Activated T-cell treated with anti-CD3 and anti-CD28 coated beads, Interleukin-2, amount 50 U/mL, for 4 hours (primary cell): ENCODE results near the gene ECE2. TPM values are rescaled to one million over a fixed set of nuclear protein-coding genes. Genes with fewer than 3 reads are reported as not detected.

Source experiments
- ATAC-seq, 2 donors: fragments of 200-7000 bp; cut with Tn5 transposase; one replicate each; pipeline ENCODE4 v1.10.0; 2021
- DNase-seq: peaks from one replicate; pipeline ENCODE4 v3.0.0-alpha.2; 2020
- H3K27me3 Mint-ChIP-seq: one replicate; pipeline ENCODE4 v1.8.0; 2021; ENCODE audit warnings: low read depth, mixed read lengths
- H3K36me3 Mint-ChIP-seq: one replicate; pipeline ENCODE4 v1.8.0; 2022; ENCODE audit warnings: mixed read lengths; ENCODE audit not compliant: insufficient read depth
- H3K4me1 Mint-ChIP-seq: one replicate; pipeline ENCODE4 v1.8.0; 2021; ENCODE audit warnings: low read depth, mixed read lengths
- H3K4me3 Mint-ChIP-seq: one replicate; pipeline ENCODE4 v1.8.0; 2021; ENCODE audit warnings: mild to moderate bottlenecking, moderate library complexity, mixed read lengths
- H3K9me3 Mint-ChIP-seq: one replicate; pipeline ENCODE4 v1.8.0; 2021; ENCODE audit warnings: mixed read lengths
- total RNA-seq, 3 donors: library from RNA; stranded (reverse); gene quantifications; one replicate each; pipeline ENCODE4 v1.2.1, GENCODE V29; 2021

The ECE2 gene
- total RNA-seq, 3 donors from 2014 or later: not detected

GRCh38 chr3:184236636-184237035, 39.2 kb upstream of the ECE2 start:
- no peaks in the 10 kb centered on the region for H3K9me3 Mint-ChIP-seq
- peaks cover 19% of the 10 kb centered on the region for H3K27me3 Mint-ChIP-seq
- H3K36me3 Mint-ChIP-seq: peaks cover 2% of the 10 kb centered on the region
- H3K4me1 Mint-ChIP-seq: no peaks in the 10 kb centered on the region
- no peak for DNase-seq
- H3K4me3 Mint-ChIP-seq: no peak overlapping the region
- no peak for ATAC-seq

DNA sequence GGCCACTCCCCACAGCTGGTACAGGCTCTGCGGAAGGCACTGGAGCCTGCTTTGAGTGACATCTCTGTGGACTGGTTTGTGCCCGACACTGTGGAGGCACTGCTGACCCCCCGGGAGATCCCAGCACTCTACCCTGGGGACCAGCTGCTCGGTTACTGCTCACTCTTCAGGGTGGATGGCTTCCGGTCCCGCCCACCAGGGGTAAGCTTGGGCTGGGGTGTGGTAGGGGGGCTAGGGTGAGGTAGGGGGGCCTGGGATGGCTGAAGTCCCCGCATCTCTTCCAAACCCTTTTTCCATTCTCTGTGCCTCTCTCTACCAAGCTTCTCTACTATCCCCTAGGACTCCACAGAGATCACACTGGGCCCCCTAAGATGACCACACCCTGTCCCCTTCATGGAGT, 38.6 kb upstream of the ECE2 start:
- Mint-ChIP-seq H3K4me3 (no peak overlapping the region), H3K9me3 (no peaks in the 10 kb centered on the region)
- no peak for DNase-seq

DNA sequence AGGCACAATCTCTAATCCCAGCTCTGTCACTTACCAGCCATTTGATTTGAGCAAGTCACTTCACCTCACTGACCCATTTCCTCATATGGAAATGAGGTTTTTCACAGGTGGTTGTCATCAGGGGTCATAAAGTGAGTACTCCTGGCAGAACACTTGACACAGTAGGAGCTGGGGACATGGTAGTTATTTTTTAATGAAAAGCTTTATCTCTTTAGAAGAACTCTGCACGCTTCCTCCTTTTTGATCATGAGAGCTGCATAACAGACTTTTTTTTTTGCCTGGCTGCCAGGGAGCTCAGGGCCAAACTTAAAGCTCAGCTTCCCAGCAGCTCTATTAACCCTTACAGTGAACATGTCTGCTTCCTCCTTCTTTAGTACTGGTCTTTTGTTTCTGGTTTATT, 38.0 kb upstream of the ECE2 start:
- DNase-seq (no peak), ATAC-seq (no peak)
- H3K4me3 Mint-ChIP-seq: no peak overlapping the region
- H3K36me3 Mint-ChIP-seq: peaks cover 5% of the 10 kb centered on the region
- no peaks in the 10 kb centered on the region for H3K4me1 Mint-ChIP-seq
- H3K9me3 Mint-ChIP-seq: no peaks in the 10 kb centered on the region
- H3K27me3 Mint-ChIP-seq: peaks cover 8% of the 10 kb centered on the region

More for the DNA sequence above, 38.6 kb upstream of the ECE2 start:
- H3K36me3 Mint-ChIP-seq: peaks cover 2% of the 10 kb centered on the region
- peaks cover 14% of the 10 kb centered on the region for H3K27me3 Mint-ChIP-seq
- no peaks in the 10 kb centered on the region for H3K4me1 Mint-ChIP-seq
- ATAC-seq: no peak

GRCh38 chr3:184238246-184238818, 37.5 kb upstream of the ECE2 start:
- Mint-ChIP-seq H3K9me3 (no peaks in the 10 kb centered on the region), H3K4me3 (no peak overlapping the region), H3K36me3 (peaks cover 6% of the 10 kb centered on the region)

DNA sequence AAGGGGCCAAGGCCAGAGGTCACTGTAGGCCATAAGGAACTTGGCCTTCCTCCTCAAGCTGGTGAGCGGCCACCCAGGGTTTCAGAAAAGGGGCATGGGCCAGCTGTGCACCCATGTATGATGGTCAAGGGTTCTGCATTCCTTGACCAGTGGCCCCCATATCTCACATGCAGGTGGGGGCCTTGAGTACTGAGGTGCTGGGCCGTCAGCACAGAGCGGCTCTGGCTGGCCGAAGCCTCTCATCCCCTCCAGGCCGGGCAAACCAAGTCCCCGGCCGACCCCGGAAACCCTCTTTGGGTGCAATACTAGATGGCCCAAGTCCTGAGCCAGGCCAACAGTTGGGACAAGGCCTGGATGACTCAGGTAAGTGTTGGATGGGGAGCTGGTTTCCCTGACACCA, 36.6 kb upstream of the ECE2 start:
- DNase-seq (no peak), ATAC-seq (no peak)
- Mint-ChIP-seq H3K9me3 (no peaks in the 10 kb centered on the region), H3K4me1 (no peaks in the 10 kb centered on the region), H3K4me3 (no peak overlapping the region), H3K36me3 (peaks cover 11% of the 10 kb centered on the region), H3K27me3 (no peaks in the 10 kb centered on the region)

More at GRCh38 chr3:184238246-184238818, 37.5 kb upstream of the ECE2 start:
- H3K4me1 Mint-ChIP-seq: no peaks in the 10 kb centered on the region
- DNase-seq (no peak), ATAC-seq (no peak)
- peaks cover 5% of the 10 kb centered on the region for H3K27me3 Mint-ChIP-seq

- H3K36me3 Mint-ChIP-seq: peaks cover 15% of the 10 kb centered on the region
- H3K27me3 Mint-ChIP-seq: no peaks in the 10 kb centered on the region
- DNase-seq: no peak
- ATAC-seq: no peak
- H3K4me3 Mint-ChIP-seq: no peak overlapping the region
- no peaks in the 10 kb centered on the region for H3K4me1 Mint-ChIP-seq
- no peaks in the 10 kb centered on the region for H3K9me3 Mint-ChIP-seq
Observed at GRCh38 chr3:184239708-184240107, 36.1 kb upstream of the ECE2 start.

DNA sequence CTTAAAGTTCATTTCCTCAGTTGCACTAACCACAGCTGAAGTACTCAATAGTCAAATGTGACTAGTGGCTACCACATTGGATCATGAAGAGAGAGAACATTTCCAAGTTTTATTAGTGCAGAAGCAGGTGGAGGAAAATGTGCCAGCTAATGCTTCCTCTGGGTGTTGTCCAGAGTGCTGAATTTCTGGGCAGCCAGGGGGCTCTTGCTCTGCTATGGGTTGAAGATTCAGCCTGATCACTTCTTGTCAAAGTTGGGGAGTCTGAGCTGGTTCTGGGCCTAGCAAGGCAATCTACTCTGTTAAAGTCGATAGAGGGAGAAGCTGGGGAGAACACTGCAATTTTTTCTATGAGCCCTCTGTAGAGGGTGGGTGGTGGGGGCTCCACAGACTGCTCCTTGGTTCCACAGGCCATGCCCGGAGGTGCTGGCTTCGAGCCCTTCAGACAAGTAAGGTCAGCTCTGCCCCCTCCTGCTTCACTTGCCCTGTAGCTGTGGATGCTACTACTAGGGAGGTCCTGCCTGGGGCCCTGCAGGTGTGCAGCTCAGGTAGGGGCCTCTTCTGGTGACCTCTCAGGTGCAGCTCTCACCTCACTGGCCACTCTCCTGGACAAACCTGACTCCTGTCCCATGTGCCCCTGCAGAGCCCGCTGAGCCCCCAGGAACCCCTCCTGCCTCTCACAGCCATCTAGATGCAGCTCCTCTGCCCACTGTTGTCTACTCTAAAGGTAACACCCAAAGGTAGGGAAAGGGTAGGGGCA, 35.3 kb upstream of the ECE2 start:
- H3K9me3 Mint-ChIP-seq: no peaks in the 10 kb centered on the region
- H3K27me3 Mint-ChIP-seq: no peaks in the 10 kb centered on the region
- H3K4me3 Mint-ChIP-seq: no peak overlapping the region
- ATAC-seq (peak in 1 of 2 donors; percentile 21), DNase-seq (no peak)
- H3K36me3 Mint-ChIP-seq: peaks cover 21% of the 10 kb centered on the region
- no peaks in the 10 kb centered on the region for H3K4me1 Mint-ChIP-seq

GRCh38 chr3:184241141-184241446, 34.7 kb upstream of the ECE2 start:
- H3K27me3 Mint-ChIP-seq: no peaks in the 10 kb centered on the region
- H3K4me3 Mint-ChIP-seq: no peak overlapping the region
- peak in 1 of 2 donors; percentile 20 for ATAC-seq
- H3K36me3 Mint-ChIP-seq: peaks cover 26% of the 10 kb centered on the region
- H3K4me1 Mint-ChIP-seq: peaks cover under 1% of the 10 kb centered on the region
- DNase-seq: no peak
- H3K9me3 Mint-ChIP-seq: no peaks in the 10 kb centered on the region

- Mint-ChIP-seq H3K4me3 (no peak overlapping the region), H3K9me3 (no peaks in the 10 kb centered on the region), H3K4me1 (peaks cover 2% of the 10 kb centered on the region), H3K27me3 (no peaks in the 10 kb centered on the region), H3K36me3 (peaks cover 27% of the 10 kb centered on the region)
- DNase-seq (no peak), ATAC-seq (peak; percentile 28 to 51)
Observed at GRCh38 chr3:184241447-184242296, 34.1 kb upstream of the ECE2 start.

- Mint-ChIP-seq H3K36me3 (peaks cover 27% of the 10 kb centered on the region), H3K9me3 (no peaks in the 10 kb centered on the region), H3K4me3 (no peak overlapping the region), H3K4me1 (peaks cover 2% of the 10 kb centered on the region), H3K27me3 (no peaks in the 10 kb centered on the region)
- DNase-seq (no peak), ATAC-seq (no peak)
Observed at GRCh38 chr3:184242297-184242685, 33.5 kb upstream of the ECE2 start.

- peak; percentile 57 to 58 for ATAC-seq
Observed at GRCh38 chr3:184248454-184249411, 27.1 kb upstream of the ECE2 start, which contains the start of gene ALG3. Gene ALG3, minus strand, starts transcription at chr3:184248962. Its CDS starts 22 bp downstream, at chr3:184248940.

GRCh38 chr3:184249412-184250166, 26.2 kb upstream of the ECE2 start, which contains the start of gene EEF1AKMT4:
Gene EEF1AKMT4, plus strand, starts transcription at chr3:184249672. Its CDS starts 23 bp downstream, at chr3:184249695.
- Mint-ChIP-seq H3K27me3 (no peaks in the 10 kb centered on the region), H3K4me3 (peak within 1 kb of the TSS; percentile 89), H3K4me1 (peaks cover 9% of the 10 kb centered on the region)

More at GRCh38 chr3:184248454-184249411, 27.1 kb upstream of the ECE2 start, which contains the start of gene ALG3:
- Mint-ChIP-seq H3K27me3 (no peaks in the 10 kb centered on the region), H3K4me1 (peaks cover 9% of the 10 kb centered on the region), H3K4me3 (peak within 1 kb of the TSS; percentile 89), H3K9me3 (no peaks in the 10 kb centered on the region), H3K36me3 (peaks cover 19% of the 10 kb centered on the region)
- DNase-seq: peak; percentile 85

More at GRCh38 chr3:184249412-184250166, 26.2 kb upstream of the ECE2 start, which contains the start of gene EEF1AKMT4:
- DNase-seq (peak; percentile 94), ATAC-seq (peak; percentile 91 to 92)
- no peaks in the 10 kb centered on the region for H3K9me3 Mint-ChIP-seq
- peaks cover 12% of the 10 kb centered on the region for H3K36me3 Mint-ChIP-seq
